H9 (cell line): ENCODE results near the gene ECD. TPM values are rescaled to one million over a fixed set of nuclear protein-coding genes. Genes with fewer than 3 reads are reported as not detected.

Experiments used
- DNase-seq: peaks from one replicate; pipeline ENCODE4 v3.0.0-alpha.2; 2017
- H2AFZ ChIP-seq: one replicate; pipeline ENCODE4 v1.6.1; 2013; ENCODE audit warnings: mild to moderate bottlenecking, low read length, control low read depth, moderate library complexity
- H2AK5ac ChIP-seq: 2 replicates; pipeline ENCODE4 v1.6.1; 2013; ENCODE audit warnings: low read length, control low read depth, mixed read lengths; ENCODE audit not compliant: insufficient read length
- H2BK120ac ChIP-seq: one replicate; pipeline ENCODE4 v1.6.1; 2013; ENCODE audit warnings: low read depth, mild to moderate bottlenecking, low read length, control low read depth, inconsistent platforms; ENCODE audit not compliant: poor library complexity, severe bottlenecking
- H2BK12ac ChIP-seq: 2 replicates; pipeline ENCODE4 v1.6.1; 2013; ENCODE audit warnings: low read length, control low read depth, mixed read lengths, low read depth; ENCODE audit not compliant: insufficient read length
- H2BK15ac ChIP-seq: 2 replicates; pipeline ENCODE4 v1.6.1; 2013; ENCODE audit warnings: low read depth, low read length, control low read depth
- H2BK20ac ChIP-seq: one replicate; pipeline ENCODE4 v1.6.1; 2013; ENCODE audit warnings: low read depth, mild to moderate bottlenecking, low read length, control low read depth, inconsistent platforms; ENCODE audit not compliant: poor library complexity, severe bottlenecking
- H2BK5ac ChIP-seq: 2 replicates; pipeline ENCODE4 v1.6.1; 2013; ENCODE audit warnings: low read length, control low read depth, mixed read lengths; ENCODE audit not compliant: insufficient read length
- H3K14ac ChIP-seq: 2 replicates; pipeline ENCODE4 v1.6.1; 2013; ENCODE audit warnings: low read length, control low read depth; ENCODE audit not compliant: insufficient read depth
- H3K18ac ChIP-seq: 2 replicates; pipeline ENCODE4 v1.6.1; 2013; ENCODE audit warnings: low read depth, mild to moderate bottlenecking, mixed read lengths, low read length, control low read depth; ENCODE audit not compliant: insufficient read length
- H3K23ac ChIP-seq: 2 replicates; pipeline ENCODE4 v1.6.1; 2013; ENCODE audit warnings: low read length, control low read depth, mixed read lengths, low read depth; ENCODE audit not compliant: insufficient read length
- H3K23me2 ChIP-seq: 2 replicates; pipeline ENCODE4 v1.6.1; 2013; ENCODE audit warnings: low read depth, mild to moderate bottlenecking, mixed read lengths, low read length, control low read depth; ENCODE audit not compliant: insufficient read length, poor library complexity, severe bottlenecking
- H3K27ac ChIP-seq: 2 replicates; pipeline ENCODE4 v1.5.1; 2013; ENCODE audit warnings: low read length, control low read depth, mixed read lengths, low read depth; ENCODE audit not compliant: insufficient read length
- H3K27me3 ChIP-seq: 2 replicates; pipeline ENCODE4 v1.6.1; 2013; ENCODE audit warnings: low read length, control low read depth, inconsistent platforms; ENCODE audit not compliant: insufficient read depth
- H3K4ac ChIP-seq: 2 replicates; pipeline ENCODE4 v1.6.1; 2013; ENCODE audit warnings: low read depth, mild to moderate bottlenecking, control low read depth, inconsistent platforms, low read length, moderate library complexity
- H3K4me1 ChIP-seq: 2 replicates; pipeline ENCODE4 v1.6.1; 2013; ENCODE audit warnings: low read length, control low read depth, inconsistent platforms; ENCODE audit not compliant: insufficient read depth
- H3K4me2 ChIP-seq: 2 replicates; pipeline ENCODE4 v1.6.1; 2013; ENCODE audit warnings: low read length, control low read depth, mixed read lengths; ENCODE audit not compliant: insufficient read length, insufficient read depth
- H3K56ac ChIP-seq: 2 replicates; pipeline ENCODE4 v1.6.1; 2013; ENCODE audit warnings: low read depth, mild to moderate bottlenecking, mixed read lengths, low read length, control low read depth; ENCODE audit not compliant: insufficient read length
- H3K79me1 ChIP-seq: 2 replicates; pipeline ENCODE4 v1.6.1; 2013; ENCODE audit warnings: low read depth, mild to moderate bottlenecking, moderate library complexity, low read length, control low read depth, inconsistent platforms; ENCODE audit not compliant: insufficient read depth, poor library complexity, severe bottlenecking
- H3K79me2 ChIP-seq: 2 replicates; pipeline ENCODE4 v1.6.1; 2013; ENCODE audit warnings: low read length, control low read depth, inconsistent platforms; ENCODE audit not compliant: insufficient read depth
- H3K9ac ChIP-seq: 2 replicates; pipeline ENCODE4 v1.6.1; 2013; ENCODE audit warnings: low read length, control low read depth, mixed read lengths; ENCODE audit not compliant: insufficient read length; ENCODE audit errors: extremely low read depth
- H3K9me3 ChIP-seq: one replicate; pipeline ENCODE4 v1.6.1; 2013; ENCODE audit warnings: low read depth, low read length, inconsistent platforms; ENCODE audit not compliant: control insufficient read depth
- H3T11ph ChIP-seq: one replicate; pipeline ENCODE4 v1.6.1; 2013; ENCODE audit warnings: mild to moderate bottlenecking, low read length, control low read depth, inconsistent platforms
- H4K20me1 ChIP-seq: one replicate; pipeline ENCODE4 v1.6.1; 2013; ENCODE audit not compliant: control insufficient read depth, insufficient read length, insufficient read depth
- H4K5ac ChIP-seq: 2 replicates; pipeline ENCODE4 v1.6.1; 2013; ENCODE audit warnings: low read depth, mild to moderate bottlenecking, mixed read lengths, low read length, control low read depth; ENCODE audit not compliant: insufficient read length
- H4K8ac ChIP-seq: replicated peaks from 2 replicates; pipeline ENCODE4 v1.6.1; 2013; ENCODE audit warnings: low read length, control low read depth, mixed read lengths, low read depth; ENCODE audit not compliant: insufficient read length
- H4K91ac ChIP-seq: 2 replicates; pipeline ENCODE4 v1.6.1; 2013; ENCODE audit warnings: low read depth, mild to moderate bottlenecking, moderate library complexity, mixed read lengths, low read length, control low read depth; ENCODE audit not compliant: insufficient read length
- H3K27ac Mint-ChIP-seq, 3 experiments: 2 replicates in 2 of 3; 3 replicates in 1 of 3; pipeline ENCODE4 v1.8.0; 2020 to 2021; ENCODE audit warnings: mixed read lengths in 3 of 3, mild to moderate bottlenecking in 1 of 3, moderate library complexity in 1 of 3
- H3K27me3 Mint-ChIP-seq: 2 replicates; pipeline ENCODE4 v1.8.0; 2021; ENCODE audit warnings: low read depth, mild to moderate bottlenecking, moderate library complexity, mixed read lengths
- H3K36me3 Mint-ChIP-seq, 3 experiments: 2 replicates in 2 of 3; 3 replicates in 1 of 3; pipeline ENCODE4 v1.8.0; 2020 to 2021; ENCODE audit warnings: low read depth in 3 of 3, mixed read lengths in 3 of 3; ENCODE audit not compliant: insufficient read depth in 1 of 3
- H3K4me1 Mint-ChIP-seq, 2 experiments: 2 replicates each; pipeline ENCODE4 v1.8.0; 2020; ENCODE audit warnings: mixed read lengths in 2 of 2
- H3K4me3 Mint-ChIP-seq, 2 experiments: 2 replicates in 1 of 2; 3 replicates in 1 of 2; pipeline ENCODE4 v1.8.0; 2020 to 2021; ENCODE audit warnings: mild to moderate bottlenecking in 2 of 2, mixed read lengths in 2 of 2, moderate library complexity in 1 of 2
- H3K9me3 Mint-ChIP-seq, 2 experiments: 2 replicates in 1 of 2; 3 replicates in 1 of 2; pipeline ENCODE4 v1.8.0; 2020; ENCODE audit warnings: mild to moderate bottlenecking in 2 of 2, mixed read lengths in 2 of 2, moderate library complexity in 1 of 2
- CTCF ChIP-seq: fragments of 200-600 bp; sonication (generic); conservative IDR thresholded peaks from 3 replicates; pipeline ENCODE4 v1.8.0; 2021; ENCODE audit warnings: antibody characterized with exemption, mild to moderate bottlenecking
- WGBS: extraction: QIAGEN DNeasy Blood & Tissue Kit; methylation state at CpG from one replicate; pipeline ENCODE4 v1.1.7; 2013; ENCODE audit warnings: missing lambda C conversion rate, low lambda C conversion rate, mixed read lengths; ENCODE audit not compliant: insufficient read length; ENCODE audit errors: extremely low coverage; 5-methylcytosine and 5-hydroxymethylcytosine counted together
- total RNA-seq: library from RNA; stranded (reverse); gene quantifications from 2 replicates; pipeline ENCODE4 v1.2.1, GENCODE V29; 2021

ECD gene
- total RNA-seq, 1 experiment from 2014 or later: 41.6 TPM

GRCh38 chr10:73207883-73208282 is 40.1 kb upstream of the ECD start:
- TF ChIP-seq CTCF: no peak
- no peaks in the 10 kb centered on the region for H3K79me1 ChIP-seq

More at GRCh38 chr10:73207883-73208282, 40.1 kb upstream of the ECD start:
- Histone ChIP-seq H3K9ac (no peak overlapping the region), H2BK12ac (no peak overlapping the region), H2AK5ac (no peak overlapping the region), H3K4me1 (no peaks in the 10 kb centered on the region), H3K14ac (no peak overlapping the region), H3K79me2 (no peaks in the 10 kb centered on the region), H3K23me2 (no peaks in the 10 kb centered on the region), H3K4ac (no peak overlapping the region), H2AFZ (no peak overlapping the region), H3K4me2 (no peak overlapping the region), H3K9me3 (peaks cover 17% of the 10 kb centered on the region), H3K23ac (no peak overlapping the region), H3T11ph (no peak overlapping the region), H3K18ac (no peak overlapping the region), H4K8ac (no peak overlapping the region), H3K27ac (no peak overlapping the region), H3K56ac (no peak overlapping the region), H2BK20ac (no peak overlapping the region), H3K27me3 (no peaks in the 10 kb centered on the region), H2BK15ac (no peak overlapping the region), H4K20me1 (no peaks in the 10 kb centered on the region), H2BK5ac (no peak overlapping the region), H2BK120ac (no peak overlapping the region), H4K5ac (no peak overlapping the region), H4K91ac (no peak overlapping the region)
- H3K27ac Mint-ChIP-seq: no peak overlapping the region
- H3K4me3 Mint-ChIP-seq: no peak overlapping the region
- H3K9me3 Mint-ChIP-seq: peaks cover 27 to 32% of the 10 kb centered on the region in 2 experiments
- no peak for DNase-seq
- H3K36me3 Mint-ChIP-seq: peaks cover 22 to 46% (median 41%) of the 10 kb centered on the region in 3 experiments
- no CpG with 5 or more reads among the region's 2 CpGs for WGBS
- H3K27me3 Mint-ChIP-seq: no peaks in the 10 kb centered on the region; the same call in 1 of the 2 replicates
- H3K4me1 Mint-ChIP-seq: no peaks in the 10 kb centered on the region
